IMR-90 (cell line): ENCODE measurements around the gene HHIP.

Source experiments
- RCOR1 ChIP-seq: IDR thresholded peaks from 2 replicates; pipeline ENCODE4 v1.6.1; 2012; ENCODE audit warnings: mild to moderate bottlenecking, low read length, improper control_type of control experiment; ENCODE audit not compliant: insufficient replicate concordance
- TF ChIP-seq, protein P1 (sequence below): conservative IDR thresholded peaks from 2 replicates; pipeline ENCODE4 v1.5.1; 2012; ENCODE audit warnings: mild to moderate bottlenecking, low read depth, low read length, improper control_type of control experiment

DNA sequence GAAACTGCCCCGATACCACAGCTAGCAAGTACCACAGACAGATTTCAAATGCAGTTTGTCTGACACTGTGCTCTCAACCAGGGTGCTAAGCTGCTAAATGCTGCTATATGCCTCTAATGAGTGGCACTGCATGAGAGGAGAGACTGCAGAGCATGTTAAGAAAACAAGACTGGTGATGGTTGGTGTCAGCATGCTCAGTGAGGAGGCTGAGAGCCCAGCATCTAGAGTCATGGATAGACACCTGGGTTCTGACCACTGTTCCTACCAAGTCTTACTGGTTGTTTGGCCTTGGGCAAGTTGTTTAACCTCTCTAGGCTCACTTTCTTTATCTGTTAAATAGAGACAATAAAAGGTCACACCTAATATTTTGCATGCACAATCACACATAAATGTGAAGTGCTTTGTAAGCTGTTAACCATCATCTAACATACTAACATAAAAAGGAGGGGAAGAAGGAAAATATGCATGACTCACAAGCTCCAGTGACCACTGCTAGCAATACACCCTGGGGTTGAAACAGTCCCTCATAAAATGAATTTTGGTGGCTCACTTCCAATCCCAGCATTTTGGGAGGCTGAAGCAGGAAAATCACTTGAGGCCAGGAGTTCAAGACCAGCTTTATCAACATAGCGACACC is 20.7 kb downstream of the HHIP start:
- TF ChIP-seq, protein P1, sequence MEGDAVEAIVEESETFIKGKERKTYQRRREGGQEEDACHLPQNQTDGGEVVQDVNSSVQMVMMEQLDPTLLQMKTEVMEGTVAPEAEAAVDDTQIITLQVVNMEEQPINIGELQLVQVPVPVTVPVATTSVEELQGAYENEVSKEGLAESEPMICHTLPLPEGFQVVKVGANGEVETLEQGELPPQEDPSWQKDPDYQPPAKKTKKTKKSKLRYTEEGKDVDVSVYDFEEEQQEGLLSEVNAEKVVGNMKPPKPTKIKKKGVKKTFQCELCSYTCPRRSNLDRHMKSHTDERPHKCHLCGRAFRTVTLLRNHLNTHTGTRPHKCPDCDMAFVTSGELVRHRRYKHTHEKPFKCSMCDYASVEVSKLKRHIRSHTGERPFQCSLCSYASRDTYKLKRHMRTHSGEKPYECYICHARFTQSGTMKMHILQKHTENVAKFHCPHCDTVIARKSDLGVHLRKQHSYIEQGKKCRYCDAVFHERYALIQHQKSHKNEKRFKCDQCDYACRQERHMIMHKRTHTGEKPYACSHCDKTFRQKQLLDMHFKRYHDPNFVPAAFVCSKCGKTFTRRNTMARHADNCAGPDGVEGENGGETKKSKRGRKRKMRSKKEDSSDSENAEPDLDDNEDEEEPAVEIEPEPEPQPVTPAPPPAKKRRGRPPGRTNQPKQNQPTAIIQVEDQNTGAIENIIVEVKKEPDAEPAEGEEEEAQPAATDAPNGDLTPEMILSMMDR = no peak
- no peak for TF ChIP-seq RCOR1
